ENCODE measurements around the gene B3GNT5.

DNA sequence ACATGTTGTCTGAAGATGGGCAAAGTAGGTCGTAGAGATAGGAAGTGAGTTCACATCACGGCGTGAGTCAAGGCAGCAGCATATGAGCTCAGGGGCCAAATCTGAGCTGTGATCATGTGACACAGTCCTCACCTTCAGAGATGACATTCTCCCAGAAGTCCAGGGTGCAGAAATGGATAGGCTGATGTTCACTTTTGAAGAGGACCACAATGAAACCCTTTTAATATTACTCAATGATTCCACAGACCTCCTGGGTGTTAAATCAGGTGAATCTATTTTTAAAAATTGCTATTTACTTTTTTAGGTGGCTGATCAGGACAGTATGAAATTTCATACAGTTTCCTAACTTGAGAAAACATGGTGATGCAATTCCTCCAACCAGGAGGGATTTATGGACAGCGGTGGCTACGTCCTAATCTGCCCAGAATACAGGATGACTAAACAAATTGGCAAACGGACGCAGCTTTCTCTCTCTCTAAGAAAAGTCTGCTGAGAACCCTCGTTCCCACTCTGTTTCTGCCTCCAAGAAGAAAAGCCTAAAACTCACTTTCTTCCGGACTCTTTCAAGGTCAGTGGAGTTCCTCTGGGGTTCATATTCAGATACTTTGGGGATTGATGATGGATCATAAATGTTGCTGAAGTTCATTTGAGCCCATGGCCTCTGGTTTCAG is 34.4 kb downstream of the B3GNT5 start:
- TF ChIP-seq SP1 (IDR thresholded peaks at IDR 0.05; ENCODE audit: low read depth, low read length) (no peak), POLR2AphosphoS5 (IDR thresholded peaks at IDR 0.05; ENCODE audit: low read depth, low read length) (no peak), JUN (IDR thresholded peaks at IDR 0.05; ENCODE audit: low read depth, low read length) (no peak), GABPA (IDR thresholded peaks at IDR 0.05; ENCODE audit: borderline replicate concordance, insufficient read depth, low read length) (no peak), SIX5 (IDR thresholded peaks at IDR 0.05; ENCODE audit: low read depth, low read length) (no peak), POU5F1 (IDR thresholded peaks at IDR 0.05; ENCODE audit: low read depth, low read length) (no peak), EP300 (IDR thresholded peaks at IDR 0.05; ENCODE audit: borderline replicate concordance in 1 of 2, low read depth in 2 of 2, low read length in 2 of 2) (no peak), POLR2A (IDR thresholded peaks at IDR 0.05; ENCODE audit: control extremely low read depth in 1 of 2, low read depth in 2 of 2, low read length in 2 of 2) (no peak), CHD2 (IDR thresholded peaks at IDR 0.05; ENCODE audit: low read length) (no peak), SP2 (IDR thresholded peaks at IDR 0.05; ENCODE audit: low read length) (no peak)
- TF ChIP-seq, protein P1, sequence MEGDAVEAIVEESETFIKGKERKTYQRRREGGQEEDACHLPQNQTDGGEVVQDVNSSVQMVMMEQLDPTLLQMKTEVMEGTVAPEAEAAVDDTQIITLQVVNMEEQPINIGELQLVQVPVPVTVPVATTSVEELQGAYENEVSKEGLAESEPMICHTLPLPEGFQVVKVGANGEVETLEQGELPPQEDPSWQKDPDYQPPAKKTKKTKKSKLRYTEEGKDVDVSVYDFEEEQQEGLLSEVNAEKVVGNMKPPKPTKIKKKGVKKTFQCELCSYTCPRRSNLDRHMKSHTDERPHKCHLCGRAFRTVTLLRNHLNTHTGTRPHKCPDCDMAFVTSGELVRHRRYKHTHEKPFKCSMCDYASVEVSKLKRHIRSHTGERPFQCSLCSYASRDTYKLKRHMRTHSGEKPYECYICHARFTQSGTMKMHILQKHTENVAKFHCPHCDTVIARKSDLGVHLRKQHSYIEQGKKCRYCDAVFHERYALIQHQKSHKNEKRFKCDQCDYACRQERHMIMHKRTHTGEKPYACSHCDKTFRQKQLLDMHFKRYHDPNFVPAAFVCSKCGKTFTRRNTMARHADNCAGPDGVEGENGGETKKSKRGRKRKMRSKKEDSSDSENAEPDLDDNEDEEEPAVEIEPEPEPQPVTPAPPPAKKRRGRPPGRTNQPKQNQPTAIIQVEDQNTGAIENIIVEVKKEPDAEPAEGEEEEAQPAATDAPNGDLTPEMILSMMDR (IDR thresholded peaks at IDR 0.05; ENCODE audit: control extremely low read depth in 1 of 3, insufficient read depth in 1 of 3, low read depth in 1 of 3, low read length in 3 of 3), result no peak
- TF ChIP-seq, protein P2, sequence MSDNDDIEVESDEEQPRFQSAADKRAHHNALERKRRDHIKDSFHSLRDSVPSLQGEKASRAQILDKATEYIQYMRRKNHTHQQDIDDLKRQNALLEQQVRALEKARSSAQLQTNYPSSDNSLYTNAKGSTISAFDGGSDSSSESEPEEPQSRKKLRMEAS (IDR thresholded peaks at IDR 0.05), result no peak

Measured in H1 (cell line).